A673 (cell line): ENCODE results near the gene TSEN15. TPM values are rescaled to one million over a fixed set of nuclear protein-coding genes. Genes with fewer than 3 reads are reported as not detected.

Source experiments
- BruUV-seq: library from RNA; stranded (reverse); fragments of 400-500 nt; replicated peaks from 2 replicates; lab custom pipeline; 2021; lab: Mats Ljungman, UMichigan
- CTCF ChIA-PET: fragments of 300-600 bp; sonication (Branson Sonifier 250); formaldehyde crosslinking; loops from one replicate; lab custom pipeline; 2022; ENCODE audit warnings: antibody characterized with exemption; lab: Charles Lee
- POLR2A ChIA-PET: fragments of 300-600 bp; sonication (Branson Sonifier 250); formaldehyde crosslinking; loops from one replicate; lab custom pipeline; 2022; ENCODE audit warnings: antibody characterized with exemption; ENCODE audit not compliant: low non-redundant PET; lab: Charles Lee
- DNase-seq: peaks from one replicate; pipeline ENCODE4 v3.0.0-alpha.2; 2015; ENCODE audit warnings: low spot score
- H3K27ac ChIP-seq: fragments of 200-600 bp; sonication (generic); 2 replicates; pipeline ENCODE4 v1.5.1; 2016; ENCODE audit warnings: mixed run types, low read depth, mild to moderate bottlenecking, mixed read lengths, antibody characterized with exemption, low read length; ENCODE audit not compliant: poor library complexity, severe bottlenecking
- H3K27me3 ChIP-seq: fragments of 200-600 bp; sonication (generic); replicated peaks from 2 replicates; pipeline ENCODE4 v1.6.1; 2017; ENCODE audit warnings: mixed run types, low read depth, mild to moderate bottlenecking, mixed read lengths, antibody characterized with exemption, low read length; ENCODE audit not compliant: insufficient read depth, poor library complexity
- H3K36me3 ChIP-seq: fragments of 200-600 bp; sonication (generic); 2 replicates; pipeline ENCODE4 v1.6.1; 2016; ENCODE audit warnings: mixed run types, mild to moderate bottlenecking, mixed read lengths, antibody characterized with exemption, low read length; ENCODE audit not compliant: insufficient read depth, poor library complexity, severe bottlenecking
- H3K4me1 ChIP-seq: fragments of 200-600 bp; sonication (generic); 2 replicates; pipeline ENCODE4 v1.6.1; 2017; ENCODE audit warnings: mixed run types, mild to moderate bottlenecking, mixed read lengths, antibody characterized with exemption, low read length; ENCODE audit not compliant: insufficient read depth, poor library complexity, severe bottlenecking
- H3K4me3 ChIP-seq: fragments of 200-600 bp; sonication (generic); 2 replicates; pipeline ENCODE4 v1.5.1; 2016; ENCODE audit warnings: low read depth, mixed run types, mild to moderate bottlenecking, mixed read lengths, low read length; ENCODE audit not compliant: poor library complexity, severe bottlenecking
- H3K9me3 ChIP-seq: fragments of 200-600 bp; sonication (generic); 2 replicates; pipeline ENCODE4 v1.6.1; 2016; ENCODE audit warnings: mixed run types, low read depth, mild to moderate bottlenecking, mixed read lengths, antibody characterized with exemption, low read length; ENCODE audit not compliant: poor library complexity, severe bottlenecking
- EZH2 ChIP-seq: fragments of 200-600 bp; sonication (generic); IDR thresholded peaks from 2 replicates; pipeline ENCODE4 v1.6.1; 2017; ENCODE audit warnings: borderline replicate concordance, low read depth, mild to moderate bottlenecking, mixed read lengths, antibody characterized with exemption, low read length; ENCODE audit not compliant: poor library complexity, severe bottlenecking
- intact Hi-C: fragments of 100-400 bp; cut with micrococcal nuclease; formaldehyde crosslinking; loops from one replicate; pipeline ENCODE4 v1.10.0; 2022; ENCODE audit not compliant: unreplicated experiment
- total RNA-seq: library from RNA; stranded (reverse); gene quantifications from 2 replicates; pipeline ENCODE4 v1.2.3, GENCODE V29; 2021
- TF ChIP-seq, protein P1 (sequence below): fragments of 300-800, 200-600 bp; sonication (generic); conservative IDR thresholded peaks from 2 replicates; pipeline ENCODE4 v1.5.1; 2017; ENCODE audit warnings: low read depth, mild to moderate bottlenecking, antibody characterized with exemption, low read length, moderate library complexity, mixed read lengths

Gene TSEN15
- total RNA-seq, 1 experiment from 2014 or later: 57.0 TPM

GRCh38 chr1:184031092-184031408 is 20.5 kb upstream of the TSEN15 start:
- TF ChIP-seq EZH2: no peak
- TF ChIP-seq, protein P1, sequence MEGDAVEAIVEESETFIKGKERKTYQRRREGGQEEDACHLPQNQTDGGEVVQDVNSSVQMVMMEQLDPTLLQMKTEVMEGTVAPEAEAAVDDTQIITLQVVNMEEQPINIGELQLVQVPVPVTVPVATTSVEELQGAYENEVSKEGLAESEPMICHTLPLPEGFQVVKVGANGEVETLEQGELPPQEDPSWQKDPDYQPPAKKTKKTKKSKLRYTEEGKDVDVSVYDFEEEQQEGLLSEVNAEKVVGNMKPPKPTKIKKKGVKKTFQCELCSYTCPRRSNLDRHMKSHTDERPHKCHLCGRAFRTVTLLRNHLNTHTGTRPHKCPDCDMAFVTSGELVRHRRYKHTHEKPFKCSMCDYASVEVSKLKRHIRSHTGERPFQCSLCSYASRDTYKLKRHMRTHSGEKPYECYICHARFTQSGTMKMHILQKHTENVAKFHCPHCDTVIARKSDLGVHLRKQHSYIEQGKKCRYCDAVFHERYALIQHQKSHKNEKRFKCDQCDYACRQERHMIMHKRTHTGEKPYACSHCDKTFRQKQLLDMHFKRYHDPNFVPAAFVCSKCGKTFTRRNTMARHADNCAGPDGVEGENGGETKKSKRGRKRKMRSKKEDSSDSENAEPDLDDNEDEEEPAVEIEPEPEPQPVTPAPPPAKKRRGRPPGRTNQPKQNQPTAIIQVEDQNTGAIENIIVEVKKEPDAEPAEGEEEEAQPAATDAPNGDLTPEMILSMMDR: no peak
- intact Hi-C loops: loop anchor here (1.0 kb wide), 1 partner anchor 252 kb away; no protein-coding TSS in a partner anchor
- Histone ChIP-seq H3K4me3 (no peak overlapping the region), H3K27ac (peak overlapping the region; percentile 81), H3K4me1 (peaks cover 81% of the 10 kb centered on the region), H3K36me3 (no peaks in the 10 kb centered on the region), H3K27me3 (no peaks in the 10 kb centered on the region), H3K9me3 (no peaks in the 10 kb centered on the region)
- ChIA-PET CTCF (no interaction called here), POLR2A (no interaction called here)
- DNase-seq: no peak
- no TSS peak for BruUV-seq

- peaks cover 77% of the 10 kb centered on the region for H3K4me1 ChIP-seq
- H3K36me3 ChIP-seq: no peaks in the 10 kb centered on the region
- ChIA-PET POLR2A (interaction anchor here (0.6 kb wide), 1 partner anchor 121 kb away, joined by 19 read pairs; no protein-coding TSS in a partner anchor), CTCF (interaction anchor here (0.6 kb wide), 1 partner anchor 19 kb away, joined by 4 read pairs; no protein-coding TSS in a partner anchor)
- intact Hi-C loops: loop anchor here (1.0 kb wide), 1 partner anchor 252 kb away; no protein-coding TSS in a partner anchor
- H3K4me3 ChIP-seq: no peak overlapping the region
- H3K27ac ChIP-seq: peak overlapping the region; percentile 81
- BruUV-seq: no TSS peak
- DNase-seq: peak; percentile 78
- H3K27me3 ChIP-seq: no peaks in the 10 kb centered on the region
- no peaks in the 10 kb centered on the region for H3K9me3 ChIP-seq
- TF ChIP-seq, protein P1: no peak
- no peak for TF ChIP-seq EZH2
Measured at GRCh38 chr1:184031409-184032107, 20.0 kb upstream of the TSEN15 start.

DNA sequence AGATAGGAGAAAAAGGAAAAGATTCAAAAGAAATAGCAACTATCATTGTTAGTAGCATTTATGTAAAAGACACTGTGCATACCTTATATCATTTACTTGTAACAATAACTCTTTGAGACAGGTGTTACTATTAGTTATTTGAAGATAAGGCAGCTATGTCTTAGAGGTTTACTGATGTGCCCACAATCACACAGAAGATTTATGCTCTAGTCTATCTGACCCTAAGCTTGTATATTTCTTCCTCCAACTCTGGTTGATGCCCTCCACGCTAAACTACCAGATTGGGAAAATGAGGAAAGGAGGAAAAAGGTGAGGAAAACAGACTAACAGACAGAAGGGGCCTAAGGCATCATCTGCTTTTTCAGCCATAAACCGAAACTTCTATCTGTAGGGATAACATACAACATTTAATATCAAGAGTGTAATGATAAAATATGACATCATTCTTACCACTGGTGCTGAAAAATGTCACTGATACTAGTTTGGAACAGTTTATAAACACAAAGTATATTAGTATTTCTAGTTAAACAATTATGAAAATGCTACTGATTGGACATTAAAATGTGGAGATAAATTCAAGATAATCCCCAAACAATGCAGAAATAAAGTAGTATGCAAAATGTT is 19.1 kb upstream of the TSEN15 start:
- Histone ChIP-seq H3K27me3 (no peaks in the 10 kb centered on the region), H3K4me3 (no peak overlapping the region), H3K9me3 (no peaks in the 10 kb centered on the region), H3K36me3 (no peaks in the 10 kb centered on the region), H3K4me1 (peaks cover 69% of the 10 kb centered on the region), H3K27ac (peak overlapping the region; percentile 81)
- CTCF ChIA-PET: interaction anchor here (0.6 kb wide), 1 partner anchor 18 kb away, joined by 4 read pairs; no protein-coding TSS in a partner anchor
- POLR2A ChIA-PET: interaction anchor here (0.6 kb wide), 1 partner anchor 120 kb away, joined by 19 read pairs; no protein-coding TSS in a partner anchor
- DNase-seq: no peak
- intact Hi-C loops: no loop called here
- BruUV-seq: no TSS peak
- TF ChIP-seq, protein P1: no peak
- TF ChIP-seq EZH2: no peak
